KMS-11 (cell line): Measurements from ENCODE around the gene SDC1.

ENCODE experiments used
- H2AFZ ChIP-seq: fragments of 200-600 bp; sonication (generic); 2 replicates; pipeline ENCODE4 v1.6.1; 2016; ENCODE audit warnings: antibody characterized with exemption, mixed run types, low read depth
- H3K27ac ChIP-seq: fragments of 200-600 bp; sonication (generic); 2 replicates; pipeline ENCODE4 v1.6.1; 2016; ENCODE audit warnings: mild to moderate bottlenecking, mixed run types
- H3K27me3 ChIP-seq: fragments of 200-600 bp; sonication (generic); 2 replicates; pipeline ENCODE4 v1.6.1; 2017; ENCODE audit warnings: mild to moderate bottlenecking, low read depth, mixed run types, moderate library complexity; ENCODE audit not compliant: insufficient read depth
- H3K36me3 ChIP-seq: fragments of 200-600 bp; sonication (generic); 2 replicates; pipeline ENCODE4 v1.6.1; 2017; ENCODE audit warnings: mild to moderate bottlenecking, mixed run types; ENCODE audit not compliant: insufficient read depth
- H3K4me1 ChIP-seq: fragments of 200-600 bp; sonication (generic); 2 replicates; pipeline ENCODE4 v1.6.1; 2016; ENCODE audit warnings: mild to moderate bottlenecking, low read depth, mixed run types; ENCODE audit not compliant: poor library complexity, severe bottlenecking
- H3K4me2 ChIP-seq: fragments of 200-600 bp; sonication (generic); 2 replicates; pipeline ENCODE4 v1.7.0; 2016; ENCODE audit warnings: mild to moderate bottlenecking, mixed run types
- H3K4me3 ChIP-seq: fragments of 200-600 bp; sonication (generic); IDR thresholded peaks from 2 replicates; pipeline ENCODE4 v1.6.1; 2017; ENCODE audit warnings: low read depth, low read length, mixed read lengths; ENCODE audit not compliant: insufficient read depth
- H3K79me2 ChIP-seq: fragments of 200-600 bp; sonication (generic); 2 replicates; pipeline ENCODE4 v1.6.1; 2016; ENCODE audit warnings: low read depth, mixed run types; ENCODE audit not compliant: insufficient read depth
- H3K9ac ChIP-seq: fragments of 200-600 bp; sonication (generic); 2 replicates; pipeline ENCODE4 v1.6.1; 2016; ENCODE audit warnings: mild to moderate bottlenecking, mixed run types
- H4K20me1 ChIP-seq: fragments of 200-600 bp; sonication (generic); 2 replicates; pipeline ENCODE4 v1.6.1; 2016; ENCODE audit warnings: mild to moderate bottlenecking, mixed run types; ENCODE audit not compliant: insufficient read depth
- CTCF ChIP-seq: fragments of 200-600 bp; sonication (generic); conservative IDR thresholded peaks from 2 replicates; pipeline ENCODE4 v1.6.1; 2017; ENCODE audit warnings: low read depth, mild to moderate bottlenecking, antibody characterized with exemption, low read length, moderate library complexity, mixed read lengths

SDC1 gene

GRCh38 chr2:20185176-20186022 lies 39.5 kb downstream of the SDC1 start:
- Histone ChIP-seq H4K20me1 (no peaks in the 10 kb centered on the region), H3K27me3 (no peaks in the 10 kb centered on the region), H3K4me3 (no peak overlapping the region), H3K9ac (no peak overlapping the region), H2AFZ (no peak overlapping the region), H3K27ac (no peak overlapping the region), H3K79me2 (no peaks in the 10 kb centered on the region), H3K4me2 (no peak overlapping the region), H3K4me1 (no peaks in the 10 kb centered on the region), H3K36me3 (no peaks in the 10 kb centered on the region)
- TF ChIP-seq CTCF, result no peak

- Histone ChIP-seq H3K36me3 (no peaks in the 10 kb centered on the region), H2AFZ (no peak overlapping the region), H3K27ac (no peak overlapping the region), H3K79me2 (no peaks in the 10 kb centered on the region), H4K20me1 (no peaks in the 10 kb centered on the region), H3K4me2 (no peak overlapping the region), H3K9ac (no peak overlapping the region), H3K4me1 (no peaks in the 10 kb centered on the region), H3K27me3 (no peaks in the 10 kb centered on the region), H3K4me3 (no peak overlapping the region)
- no peak for TF ChIP-seq CTCF
Observed at GRCh38 chr2:20184067-20184938, 40.6 kb downstream of the SDC1 start.

GRCh38 chr2:20183373-20183772 lies 41.6 kb downstream of the SDC1 start:
- Histone ChIP-seq H3K4me1 (no peaks in the 10 kb centered on the region), H3K9ac (no peak overlapping the region), H3K4me3 (no peak overlapping the region), H3K79me2 (no peaks in the 10 kb centered on the region), H2AFZ (no peak overlapping the region), H3K36me3 (no peaks in the 10 kb centered on the region), H4K20me1 (no peaks in the 10 kb centered on the region), H3K4me2 (no peak overlapping the region), H3K27ac (no peak overlapping the region), H3K27me3 (no peaks in the 10 kb centered on the region)
- TF ChIP-seq CTCF, result no peak

- no peak overlapping the region for H2AFZ ChIP-seq
- H3K27ac ChIP-seq, result no peak overlapping the region
- H4K20me1 ChIP-seq, result no peaks in the 10 kb centered on the region
- no peak for TF ChIP-seq CTCF
- H3K4me2 ChIP-seq, result no peak overlapping the region
- H3K79me2 ChIP-seq, result no peaks in the 10 kb centered on the region
- H3K27me3 ChIP-seq, result no peaks in the 10 kb centered on the region
- H3K9ac ChIP-seq, result no peak overlapping the region
- H3K36me3 ChIP-seq, result no peaks in the 10 kb centered on the region
- H3K4me1 ChIP-seq, result no peaks in the 10 kb centered on the region
- no peak overlapping the region for H3K4me3 ChIP-seq
Observed at GRCh38 chr2:20182241-20182931, 42.5 kb downstream of the SDC1 start.
